ENCODE data around the gene LGALS3.

DNA sequence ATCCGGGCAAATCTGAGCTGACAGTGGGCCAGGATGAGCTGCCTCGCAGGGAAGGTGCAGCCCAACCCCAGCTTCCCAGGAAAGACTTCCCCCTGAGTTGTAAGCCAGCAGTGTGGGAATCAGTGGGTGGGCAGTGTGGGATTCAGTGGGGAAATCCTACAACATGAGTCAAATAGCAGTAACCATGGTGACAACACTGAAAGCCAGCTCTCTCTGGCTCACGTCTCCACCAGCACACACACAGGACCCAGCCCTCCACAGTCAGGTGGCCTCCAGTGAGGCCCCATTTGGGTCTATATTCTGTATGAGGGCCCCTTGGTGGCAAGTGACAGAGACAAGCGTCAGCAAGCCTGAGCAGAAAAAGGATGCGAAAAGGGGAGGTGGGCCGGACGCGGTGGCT lies 6.0 kb upstream of the LGALS3 start:
- TF ChIP-seq PPARA (CRISPR knock-in tag; IDR thresholded peaks at IDR 0.05; ENCODE audit: borderline replicate concordance) (no peak), ISL1 (CRISPR knock-in tag; IDR thresholded peaks at IDR 0.05) (no peak), ZFP30 (CRISPR knock-in tag; IDR thresholded peaks at IDR 0.05) (no peak), OSR1 (CRISPR knock-in tag; IDR thresholded peaks at IDR 0.05) (no peak), ESRRG (CRISPR knock-in tag; IDR thresholded peaks at IDR 0.05) (no peak), RARB (CRISPR knock-in tag; IDR thresholded peaks at IDR 0.05) (no peak), ZNF8 (CRISPR knock-in tag; IDR thresholded peaks at IDR 0.05) (no peak), CSDC2 (CRISPR knock-in tag; IDR thresholded peaks at IDR 0.05) (no peak), ARNTL (CRISPR knock-in tag; IDR thresholded peaks at IDR 0.05; ENCODE audit: borderline replicate concordance, low read depth) (no peak), TCF4 (CRISPR knock-in tag; IDR thresholded peaks at IDR 0.05; ENCODE audit: borderline replicate concordance) (no peak)
- TF ChIP-seq, protein P1, sequence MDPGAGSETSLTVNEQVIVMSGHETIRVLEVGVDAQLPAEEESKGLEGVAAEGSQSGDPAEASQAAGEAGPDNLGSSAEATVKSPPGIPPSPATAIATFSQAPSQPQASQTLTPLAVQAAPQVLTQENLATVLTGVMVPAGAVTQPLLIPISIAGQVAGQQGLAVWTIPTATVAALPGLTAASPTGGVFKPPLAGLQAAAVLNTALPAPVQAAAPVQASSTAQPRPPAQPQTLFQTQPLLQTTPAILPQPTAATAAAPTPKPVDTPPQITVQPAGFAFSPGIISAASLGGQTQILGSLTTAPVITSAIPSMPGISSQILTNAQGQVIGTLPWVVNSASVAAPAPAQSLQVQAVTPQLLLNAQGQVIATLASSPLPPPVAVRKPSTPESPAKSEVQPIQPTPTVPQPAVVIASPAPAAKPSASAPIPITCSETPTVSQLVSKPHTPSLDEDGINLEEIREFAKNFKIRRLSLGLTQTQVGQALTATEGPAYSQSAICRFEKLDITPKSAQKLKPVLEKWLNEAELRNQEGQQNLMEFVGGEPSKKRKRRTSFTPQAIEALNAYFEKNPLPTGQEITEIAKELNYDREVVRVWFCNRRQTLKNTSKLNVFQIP (CRISPR knock-in tag; IDR thresholded peaks at IDR 0.05; ENCODE audit: borderline replicate concordance, low read depth) = no peak
- TF ChIP-seq, protein P2, sequence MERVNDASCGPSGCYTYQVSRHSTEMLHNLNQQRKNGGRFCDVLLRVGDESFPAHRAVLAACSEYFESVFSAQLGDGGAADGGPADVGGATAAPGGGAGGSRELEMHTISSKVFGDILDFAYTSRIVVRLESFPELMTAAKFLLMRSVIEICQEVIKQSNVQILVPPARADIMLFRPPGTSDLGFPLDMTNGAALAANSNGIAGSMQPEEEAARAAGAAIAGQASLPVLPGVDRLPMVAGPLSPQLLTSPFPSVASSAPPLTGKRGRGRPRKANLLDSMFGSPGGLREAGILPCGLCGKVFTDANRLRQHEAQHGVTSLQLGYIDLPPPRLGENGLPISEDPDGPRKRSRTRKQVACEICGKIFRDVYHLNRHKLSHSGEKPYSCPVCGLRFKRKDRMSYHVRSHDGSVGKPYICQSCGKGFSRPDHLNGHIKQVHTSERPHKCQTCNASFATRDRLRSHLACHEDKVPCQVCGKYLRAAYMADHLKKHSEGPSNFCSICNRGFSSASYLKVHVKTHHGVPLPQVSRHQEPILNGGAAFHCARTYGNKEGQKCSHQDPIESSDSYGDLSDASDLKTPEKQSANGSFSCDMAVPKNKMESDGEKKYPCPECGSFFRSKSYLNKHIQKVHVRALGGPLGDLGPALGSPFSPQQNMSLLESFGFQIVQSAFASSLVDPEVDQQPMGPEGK (CRISPR knock-in tag; IDR thresholded peaks at IDR 0.05; ENCODE audit: borderline replicate concordance) = no peak
